CD14-positive monocyte (primary cell): ENCODE measurements around the gene KANK2. TPM values are rescaled to one million over a fixed set of nuclear protein-coding genes. Genes with fewer than 3 reads are reported as not detected.
A peak's percentile ranks its signal among the peaks of the same experiment; 100 is the strongest.
"Not testable (repeated sequence)": the region's sequence is repeated elsewhere in the genome, so short reads cannot be mapped to it uniquely, and the experiment has no call there.

Experiments
- DNase-seq, 3 donors: peaks; one replicate each; pipeline ENCODE4 v3.0.0-alpha.2; 2011 to 2022
- H2AFZ ChIP-seq: 2 replicates; pipeline ENCODE4 v1.6.0; 2012; ENCODE audit warnings: mild to moderate bottlenecking, low read depth, low read length, inconsistent platforms; ENCODE audit not compliant: insufficient read depth, poor library complexity, severe bottlenecking
- H3K27ac ChIP-seq, 2 donors: 1 replicate in 1 of 2; 2 replicates in 1 of 2; pipeline ENCODE4 v1.5.1; 2012 to 2013; ENCODE audit warnings: low read length in 2 of 2, control low read depth in 1 of 2, inconsistent platforms in 1 of 2, low read depth in 1 of 2, mild to moderate bottlenecking in 1 of 2
- H3K27me3 ChIP-seq, 2 donors: one replicate each; pipeline versions ENCODE4 v1.6.0 to v1.6.1; 2011 to 2013; ENCODE audit warnings: low read length in 2 of 2; ENCODE audit not compliant: control insufficient read depth in 2 of 2, insufficient read depth in 2 of 2
- H3K36me3 ChIP-seq, 2 donors: replicated peaks in 1 of 2; 1 replicate in 1 of 2; 2 replicates in 1 of 2; pipeline versions ENCODE4 v1.5.1 to v1.6.1; 2012 to 2013; ENCODE audit warnings: low read length in 2 of 2, control low read depth in 1 of 2, inconsistent platforms in 1 of 2, mild to moderate bottlenecking in 1 of 2; ENCODE audit not compliant: insufficient read depth in 2 of 2, control insufficient read depth in 1 of 2
- H3K4me1 ChIP-seq, 2 donors: 1 replicate in 1 of 2; 2 replicates in 1 of 2; pipeline versions ENCODE4 v1.5.1 to v1.6.1; 2012 to 2013; ENCODE audit warnings: low read length in 2 of 2, control low read depth in 1 of 2, inconsistent platforms in 1 of 2, mild to moderate bottlenecking in 1 of 2, moderate library complexity in 1 of 2; ENCODE audit not compliant: insufficient read depth in 2 of 2, control insufficient read depth in 1 of 2
- H3K4me2 ChIP-seq: replicated peaks from 2 replicates; pipeline ENCODE3; 2012; ENCODE audit warnings: low read length, moderate library complexity, mild to moderate bottlenecking; ENCODE audit not compliant: poor library complexity, severe bottlenecking; ENCODE audit errors: extremely low read depth
- H3K4me3 ChIP-seq, 3 experiments: fragments of 200-600 bp in 1 of 3; sonication (generic) in 1 of 3; replicated peaks in 1 of 3; 1 replicate in 2 of 3; 2 replicates in 1 of 3; pipeline ENCODE4 v1.5.1; 2011 to 2013; ENCODE audit warnings: low read length in 3 of 3, mild to moderate bottlenecking in 3 of 3, control low read depth in 2 of 3, low read depth in 2 of 3, inconsistent platforms in 1 of 3, moderate library complexity in 1 of 3
- H3K79me2 ChIP-seq: 2 replicates; pipeline ENCODE4 v1.6.0; 2012; ENCODE audit warnings: mild to moderate bottlenecking, control low read depth, inconsistent platforms, low read length, moderate library complexity; ENCODE audit not compliant: insufficient read depth
- H3K9ac ChIP-seq: 2 replicates; pipeline ENCODE4 v1.6.0; 2017; ENCODE audit warnings: low read length, mild to moderate bottlenecking; ENCODE audit not compliant: insufficient read depth, poor library complexity, severe bottlenecking
- H3K9me3 ChIP-seq, 2 donors: replicated peaks in 1 of 2; 1 replicate in 1 of 2; 2 replicates in 1 of 2; pipeline versions ENCODE4 v1.5.1 to v1.6.1; 2012 to 2013; ENCODE audit warnings: low read length in 2 of 2, control low read depth in 1 of 2; ENCODE audit not compliant: control insufficient read depth in 1 of 2, insufficient read depth in 1 of 2
- H4K20me1 ChIP-seq: 2 replicates; pipeline ENCODE4 v1.6.0; 2012; ENCODE audit warnings: mild to moderate bottlenecking, low read length, control low read depth, moderate library complexity; ENCODE audit not compliant: insufficient read depth
- H3K27ac Mint-ChIP-seq, 7 donors: one replicate each; pipeline ENCODE4 v1.8.0; 2020; ENCODE audit warnings: mild to moderate bottlenecking in 7 of 7, mixed read lengths in 7 of 7, moderate library complexity in 6 of 7, inconsistent platforms in 2 of 7
- H3K27me3 Mint-ChIP-seq, 3 donors: one replicate each; pipeline ENCODE4 v1.8.0; 2021 to 2022; ENCODE audit warnings: low read depth in 3 of 3, mild to moderate bottlenecking in 3 of 3, mixed read lengths in 3 of 3, moderate library complexity in 3 of 3, inconsistent platforms in 1 of 3
- H3K36me3 Mint-ChIP-seq, 2 donors: one replicate each; pipeline ENCODE4 v1.8.0; 2020; ENCODE audit warnings: mixed read lengths in 2 of 2, inconsistent platforms in 1 of 2, mild to moderate bottlenecking in 1 of 2
- H3K4me1 Mint-ChIP-seq: one replicate; pipeline ENCODE4 v1.8.0; 2020; ENCODE audit warnings: mild to moderate bottlenecking, mixed read lengths
- H3K4me3 Mint-ChIP-seq, 2 donors: one replicate each; pipeline ENCODE4 v1.8.0; 2020; ENCODE audit warnings: mild to moderate bottlenecking in 2 of 2, mixed read lengths in 2 of 2, moderate library complexity in 1 of 2
- H3K9me3 Mint-ChIP-seq, 7 donors: one replicate each; pipeline ENCODE4 v1.8.0; 2020 to 2022; ENCODE audit warnings: mixed read lengths in 7 of 7, mild to moderate bottlenecking in 6 of 7, moderate library complexity in 6 of 7, inconsistent platforms in 2 of 7
- CTCF ChIP-seq: fragments of 200-600 bp; IDR thresholded peaks from one replicate; pipeline ENCODE4 v1.8.0; 2022; ENCODE audit warnings: antibody characterized with exemption, mild to moderate bottlenecking
- WGBS: methylation state at CpG from one replicate; pipeline ENCODE4 v1.1.5; 2013; ENCODE audit warnings: missing lambda C conversion rate; ENCODE audit not compliant: insufficient coverage; 5-methylcytosine and 5-hydroxymethylcytosine counted together
- intact Hi-C, 2 donors: fragments of 100-400 bp; cut with micrococcal nuclease; formaldehyde crosslinking; loops; one replicate each; pipeline versions ENCODE4 v1.15.0 to v1.15.1; 2023
- polyA plus RNA-seq, 3 donors: library from polyadenylated mRNA; depleted of rRNA in 1 of 3; unstranded in 2 of 3; stranded (reverse) in 1 of 3; fragments of 300-500 nt in 2 of 3; fragments of >200 nt in 1 of 3; fragmentation: Illumina TruSeq in 2 of 3; gene quantifications; 1 replicate in 2 of 3; 2 replicates in 1 of 3; pipeline ENCODE4 v1.2.3, GENCODE V29; 2012 to 2021

KANK2 gene
- polyA plus RNA-seq, 3 donors: 0.40 to 1.3 (median 0.64) TPM

- Histone ChIP-seq H3K9me3 (no peaks in the 10 kb centered on the region), H3K36me3 (peaks cover 53 to 81% of the 10 kb centered on the region in 2 donors), H3K4me1 (no peaks in the 10 kb centered on the region), H4K20me1 (no peaks in the 10 kb centered on the region), H3K27ac (no peak overlapping the region), H3K4me3 (no peak overlapping the region), H2AFZ (no peak overlapping the region), H3K9ac (no peak overlapping the region), H3K79me2 (no peaks in the 10 kb centered on the region), H3K4me2 (no peak overlapping the region), H3K27me3 (no peaks in the 10 kb centered on the region)
- 33% methylated on average over 3 of the region's 11 CpGs for WGBS
- intact Hi-C loops: loop anchor here in 1 of 2 donors (5.0 kb wide), 1 partner anchor 89 kb away; no protein-coding TSS in a partner anchor
- DNase-seq: peak; percentile 54 to 70 (median 63)
- no peak overlapping the region for H3K27ac Mint-ChIP-seq
- no peak overlapping the region for H3K4me3 Mint-ChIP-seq
- H3K27me3 Mint-ChIP-seq: peaks cover 0 to 2% (median 0%) of the 10 kb centered on the region in 3 donors
- peaks cover 39 to 96% of the 10 kb centered on the region in 2 donors for H3K36me3 Mint-ChIP-seq
- TF ChIP-seq CTCF: peak; percentile 87
- H3K9me3 Mint-ChIP-seq: peaks cover 0 to 2% (median 0%) of the 10 kb centered on the region in 7 donors
- H3K4me1 Mint-ChIP-seq: peaks cover 3% of the 10 kb centered on the region
Observed at GRCh38 chr19:11125994-11126685, 71.2 kb downstream of the KANK2 start.

GRCh38 chr19:11124157-11124556 lies 73.2 kb downstream of the KANK2 start:
- H3K79me2 ChIP-seq, H3K4me1 Mint-ChIP-seq, H2AFZ ChIP-seq, H3K27me3 ChIP-seq, H3K27ac Mint-ChIP-seq, H3K27me3 Mint-ChIP-seq, H3K9ac ChIP-seq, H3K4me2 ChIP-seq, H4K20me1 ChIP-seq, DNase-seq, H3K4me3 Mint-ChIP-seq, intact Hi-C loops, H3K9me3 Mint-ChIP-seq, H3K4me3 ChIP-seq, H3K9me3 ChIP-seq, H3K27ac ChIP-seq, H3K4me1 ChIP-seq: not testable (repeated sequence)
- peaks cover 42 to 96% of the 10 kb centered on the region in 2 donors for H3K36me3 Mint-ChIP-seq
- peaks cover 53 to 81% of the 10 kb centered on the region in 2 donors for H3K36me3 ChIP-seq
- 90% methylated on average over 2 of the region's 4 CpGs for WGBS
